Measurements from ENCODE around the gene CPD.

DNA sequence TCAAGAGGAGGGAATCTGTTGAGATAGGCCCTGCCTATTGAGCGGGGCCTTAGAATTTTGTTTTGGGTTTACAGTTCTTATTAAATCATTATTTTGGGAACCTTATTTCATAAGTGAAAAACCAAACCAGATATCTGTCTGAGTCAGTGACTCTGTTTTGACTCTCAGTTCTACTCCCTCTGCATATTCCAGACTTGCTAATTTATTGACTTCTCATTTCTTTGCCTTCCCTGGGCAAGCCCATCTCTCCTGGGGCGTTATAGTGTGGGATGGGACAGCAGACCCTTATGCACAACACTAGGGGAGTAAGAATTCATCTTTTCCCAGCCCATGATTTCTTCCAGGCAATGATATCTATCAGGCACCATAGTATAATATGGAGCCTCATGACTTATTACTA is 45.7 kb downstream of the CPD start:
- TF ChIP-seq CTCF (IDR thresholded peaks at IDR 0.05) = no peak
- TF ChIP-seq EP300 (IDR thresholded peaks at IDR 0.05) = no peak

All from sigmoid colon (tissue), 4 donors.